SH-SY5Y (cell line): ENCODE measurements around the gene HAVCR1.

Experiments
- GATA2 ChIP-seq: IDR thresholded peaks from 2 replicates; pipeline ENCODE4 v1.6.1; 2011; ENCODE audit warnings: mild to moderate bottlenecking, low read depth, low read length
- GATA3 ChIP-seq: IDR thresholded peaks from 2 replicates; pipeline ENCODE4 v1.6.1; 2011; ENCODE audit warnings: low read depth, mild to moderate bottlenecking, low read length, moderate library complexity

The HAVCR1 gene

GRCh38 chr5:157059093-157059539, at the start of gene HAVCR1:
TSS of gene HAVCR1 (minus strand) at chr5:157059116. CDS start at chr5:157057943, 1,173 bp downstream.
- TF ChIP-seq GATA3: no peak
- no peak for TF ChIP-seq GATA2

DNA sequence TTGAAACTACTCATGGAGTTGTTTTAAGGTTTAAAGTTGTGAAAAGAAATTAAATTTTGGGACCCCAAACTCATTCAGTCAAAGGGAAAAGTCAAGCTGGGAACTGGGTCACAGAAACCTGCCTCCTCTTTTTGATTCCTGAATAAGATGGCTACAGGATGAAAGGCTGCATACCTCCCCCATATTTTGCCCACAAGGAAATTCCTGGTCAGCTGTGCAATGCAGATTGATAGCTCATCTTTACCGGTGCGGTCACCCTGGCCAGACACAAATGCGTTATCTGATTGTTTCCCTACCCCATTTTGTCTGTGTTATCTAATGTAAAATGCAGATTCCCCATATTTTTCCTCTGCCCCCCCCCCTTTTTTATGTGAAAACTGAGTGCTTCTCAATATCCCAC, 48.6 kb upstream of the HAVCR1 start:
- TF ChIP-seq GATA2: no peak
- TF ChIP-seq GATA3: no peak

DNA sequence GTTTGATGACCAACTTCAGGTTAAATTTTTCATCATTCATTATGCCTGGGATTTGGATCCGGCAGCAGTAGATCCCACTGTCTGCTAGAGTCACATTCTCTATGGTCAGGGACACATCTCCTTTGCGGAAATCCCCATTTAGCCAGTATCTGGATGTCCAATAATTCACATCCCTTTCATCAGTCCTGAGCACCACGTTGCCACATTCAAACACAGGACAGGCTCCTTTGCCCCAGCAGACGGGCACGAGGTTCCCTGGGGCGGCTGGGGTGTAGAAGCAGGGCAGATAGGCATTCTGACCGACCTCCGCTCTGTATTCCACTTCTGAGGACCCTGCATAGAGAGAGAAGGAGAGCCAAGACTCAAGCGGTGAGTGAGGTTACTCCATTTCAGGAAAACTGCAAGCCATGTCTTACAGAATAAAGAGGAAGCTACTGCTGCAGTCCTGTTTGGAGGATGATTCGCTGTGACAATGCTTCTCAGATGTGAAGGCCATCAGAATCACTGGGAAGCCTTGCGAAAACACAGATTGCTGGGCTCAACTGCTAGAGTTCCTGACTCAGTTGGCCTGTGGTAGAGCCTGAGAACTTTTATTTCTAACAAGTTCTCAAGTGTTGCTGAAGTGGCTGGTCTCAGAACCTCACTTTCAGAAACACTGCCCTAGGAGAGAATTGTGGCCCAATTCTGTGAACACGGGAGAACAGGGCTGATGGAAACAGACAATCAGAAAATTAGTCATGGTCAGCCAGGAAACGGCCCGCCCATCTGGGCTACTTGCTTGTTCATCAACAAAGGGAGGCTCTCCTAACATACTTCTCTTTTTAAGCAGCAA, 47.9 kb upstream of the HAVCR1 start:
- TF ChIP-seq GATA3 (no peak), GATA2 (no peak)

DNA sequence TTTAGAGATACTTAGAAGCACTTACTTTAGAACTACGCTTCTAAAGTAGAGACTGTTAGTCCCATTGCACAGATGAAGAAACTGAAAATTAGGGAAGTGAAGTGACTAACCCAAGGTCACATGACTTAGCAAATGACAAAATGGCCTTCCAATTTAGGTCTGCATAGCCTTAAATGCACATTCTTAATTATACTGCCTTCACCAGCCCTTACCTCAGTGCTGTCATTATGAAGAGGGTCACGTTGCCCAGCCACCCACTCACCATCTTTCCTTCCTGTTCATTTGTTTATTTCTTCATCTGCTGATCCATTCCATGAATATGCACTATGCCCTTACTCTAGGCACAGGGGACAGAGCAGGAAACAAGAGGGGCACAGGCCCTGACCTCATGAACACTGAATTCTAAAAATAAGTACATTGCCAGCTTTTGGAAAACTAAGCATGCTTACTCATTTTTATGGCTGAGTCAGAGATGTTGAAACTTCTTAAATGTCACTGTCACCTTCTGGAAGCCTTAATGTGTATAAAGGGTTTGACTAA, 41.3 kb upstream of the HAVCR1 start:
- no peak for TF ChIP-seq GATA3
- no peak for TF ChIP-seq GATA2

- TF ChIP-seq GATA3: no peak
- no peak for TF ChIP-seq GATA2
Observed at GRCh38 chr5:157088342-157088990, 29.6 kb upstream of the HAVCR1 start.

GRCh38 chr5:157086751-157087359, 27.9 kb upstream of the HAVCR1 start:
- no peak for TF ChIP-seq GATA2
- no peak for TF ChIP-seq GATA3

- TF ChIP-seq GATA2 (no peak), GATA3 (no peak)
Observed at GRCh38 chr5:157085930-157086329, 27.0 kb upstream of the HAVCR1 start.

- TF ChIP-seq GATA3 (no peak), GATA2 (no peak)
Observed at GRCh38 chr5:157080286-157080685, 21.4 kb upstream of the HAVCR1 start.

- TF ChIP-seq GATA2 (no peak), GATA3 (no peak)
Observed at GRCh38 chr5:157076558-157076957, 17.6 kb upstream of the HAVCR1 start.

- TF ChIP-seq GATA2 (no peak), GATA3 (no peak)
Observed at GRCh38 chr5:157072508-157072907, 13.6 kb upstream of the HAVCR1 start.

- no peak for TF ChIP-seq GATA2
- TF ChIP-seq GATA3: no peak
Observed at GRCh38 chr5:157069949-157070348, 11.0 kb upstream of the HAVCR1 start.

- TF ChIP-seq GATA2 (no peak), GATA3 (no peak)
Observed at GRCh38 chr5:157068785-157069184, 9.9 kb upstream of the HAVCR1 start.

- TF ChIP-seq GATA3 (no peak), GATA2 (no peak)
Observed at GRCh38 chr5:157068339-157068738, 9.4 kb upstream of the HAVCR1 start.

- no peak for TF ChIP-seq GATA2
- TF ChIP-seq GATA3: no peak
Observed at GRCh38 chr5:157067005-157067404, 8.1 kb upstream of the HAVCR1 start.

DNA sequence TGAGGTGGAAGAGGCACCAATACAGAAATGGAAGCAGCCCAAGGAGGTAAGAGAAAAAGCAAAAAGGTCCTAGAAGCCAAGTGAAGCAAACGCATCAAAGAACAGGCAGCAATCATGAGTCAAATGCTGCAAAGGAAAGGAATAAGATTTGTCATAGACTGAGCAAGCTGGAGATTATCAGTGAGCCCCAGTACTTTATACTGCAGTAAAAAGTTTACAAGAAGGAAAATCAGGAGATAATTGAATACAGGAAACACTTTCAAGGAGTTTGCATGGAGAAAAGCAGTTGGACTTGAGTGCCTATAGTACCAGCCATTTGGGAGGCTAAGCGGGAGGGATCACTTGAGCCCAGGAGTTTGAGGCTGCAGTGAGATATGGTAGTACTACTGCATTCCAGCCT, 7.2 kb upstream of the HAVCR1 start:
- TF ChIP-seq GATA2 (no peak), GATA3 (no peak)
